Loucy (cell line): ENCODE data around the gene CHIT1.
A peak's percentile ranks its signal among the peaks of the same experiment; 100 is the strongest.
"Not testable (repeated sequence)": the region's sequence is repeated elsewhere in the genome, so short reads cannot be mapped to it uniquely, and the experiment has no call there.

Source experiments
- H2AFZ ChIP-seq: fragments of 200-600 bp; sonication (generic); 2 replicates; pipeline ENCODE4 v1.6.0; 2016; ENCODE audit warnings: antibody characterized with exemption, mild to moderate bottlenecking, low read length, moderate library complexity
- H3F3A ChIP-seq: fragments of 200-600 bp; 2 replicates; pipeline ENCODE4 v1.6.0; 2016; ENCODE audit warnings: antibody characterized with exemption, low read depth, mild to moderate bottlenecking
- H3K27me3 ChIP-seq: fragments of 200-600 bp; sonication (generic); 2 replicates; pipeline ENCODE4 v1.6.1; 2014; ENCODE audit warnings: low read length, mild to moderate bottlenecking; ENCODE audit not compliant: insufficient read depth, poor library complexity, severe bottlenecking
- H3K36me3 ChIP-seq: fragments of 200-600 bp; sonication (generic); 2 replicates; pipeline ENCODE4 v1.6.1; 2016; ENCODE audit warnings: low read length; ENCODE audit not compliant: insufficient read depth
- H3K4me1 ChIP-seq: fragments of 200-600 bp; sonication (generic); 2 replicates; pipeline ENCODE4 v1.5.1; 2014; ENCODE audit warnings: low read length, mild to moderate bottlenecking; ENCODE audit not compliant: insufficient read depth, poor library complexity, severe bottlenecking
- H3K4me2 ChIP-seq: fragments of 200-600 bp; sonication (generic); 2 replicates; pipeline ENCODE4 v1.6.0; 2014; ENCODE audit warnings: antibody characterized with exemption, low read length, low read depth, mild to moderate bottlenecking; ENCODE audit not compliant: poor library complexity, severe bottlenecking
- H3K4me3 ChIP-seq: fragments of 200-600 bp; sonication (generic); 2 replicates; pipeline ENCODE4 v1.5.1; 2014; ENCODE audit warnings: low read length, mild to moderate bottlenecking, mixed read lengths; ENCODE audit not compliant: poor library complexity, severe bottlenecking
- H3K79me2 ChIP-seq: fragments of 200-600 bp; sonication (generic); 2 replicates; pipeline ENCODE4 v1.6.1; 2014; ENCODE audit warnings: low read length; ENCODE audit not compliant: insufficient read depth
- H3K9ac ChIP-seq: fragments of 200-600 bp; sonication (generic); 2 replicates; pipeline ENCODE4 v1.6.0; 2014; ENCODE audit warnings: mild to moderate bottlenecking, low read depth, low read length, moderate library complexity; ENCODE audit not compliant: poor library complexity, severe bottlenecking
- H3K9me2 ChIP-seq: fragments of 200-600 bp; sonication (generic); replicated peaks from 2 replicates; pipeline ENCODE4 v1.6.1; 2016; ENCODE audit warnings: low read depth, low read length, mixed read lengths
- H3K9me3 ChIP-seq: fragments of 200-600 bp; sonication (generic); 2 replicates; pipeline ENCODE4 v1.6.1; 2014; ENCODE audit warnings: mild to moderate bottlenecking, antibody characterized with exemption, low read length, low read depth; ENCODE audit not compliant: insufficient read depth
- H4K20me1 ChIP-seq: fragments of 200-600 bp; sonication (generic); 2 replicates; pipeline ENCODE4 v1.6.0; 2014; ENCODE audit warnings: antibody characterized with exemption, low read length, mild to moderate bottlenecking; ENCODE audit not compliant: insufficient read depth, poor library complexity, severe bottlenecking
- EZH2phosphoT487 ChIP-seq: fragments of 200-600 bp; IDR thresholded peaks from 2 replicates; pipeline ENCODE4 v1.6.1; 2018; ENCODE audit warnings: antibody characterized with exemption, mild to moderate bottlenecking, moderate library complexity, borderline replicate concordance
- TF ChIP-seq, protein P1 (sequence below): fragments of 200-600 bp; sonication (generic); conservative IDR thresholded peaks from 2 replicates; pipeline ENCODE4 v1.5.1; 2014; ENCODE audit warnings: mild to moderate bottlenecking, antibody characterized with exemption, low read length

CHIT1 gene

DNA sequence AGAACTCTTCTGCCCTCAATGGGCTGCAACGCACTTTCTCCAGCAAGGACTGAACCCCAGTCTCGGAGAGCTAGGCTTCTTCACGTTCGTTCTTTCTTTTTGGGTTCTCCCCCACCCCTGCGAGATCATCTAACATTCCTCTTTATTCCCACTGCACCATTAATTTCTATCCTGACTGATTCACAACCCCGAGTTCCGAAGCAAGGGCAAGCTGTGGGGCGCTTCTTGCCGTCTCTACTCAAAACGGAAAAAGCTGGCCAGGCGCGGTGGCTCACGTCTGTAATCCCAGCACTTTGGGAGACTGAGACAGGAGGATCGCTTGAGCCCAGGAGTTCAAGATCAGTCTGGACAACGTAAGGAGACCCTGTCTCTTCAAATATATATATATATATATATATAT is 38.4 kb upstream of the CHIT1 start:
- H2AFZ ChIP-seq: peak overlapping the region; percentile 83; the same call in 1 of the 2 replicates
- H3K36me3 ChIP-seq: no peaks in the 10 kb centered on the region
- no peaks in the 10 kb centered on the region for H3K9me2 ChIP-seq
- H3K9me3 ChIP-seq: no peaks in the 10 kb centered on the region
- no peaks in the 10 kb centered on the region for H3K27me3 ChIP-seq
- H3K4me1 ChIP-seq: peaks cover 16% of the 10 kb centered on the region
- H3K4me3 ChIP-seq: peak overlapping the region; percentile 58
- H3K9ac ChIP-seq: peak overlapping the region; percentile 6
- H3K79me2 ChIP-seq: no peaks in the 10 kb centered on the region
- peak overlapping the region; percentile 52 for H3K4me2 ChIP-seq
- H4K20me1 ChIP-seq: no peaks in the 10 kb centered on the region
- no peak for TF ChIP-seq EZH2phosphoT487
- TF ChIP-seq, protein P1, sequence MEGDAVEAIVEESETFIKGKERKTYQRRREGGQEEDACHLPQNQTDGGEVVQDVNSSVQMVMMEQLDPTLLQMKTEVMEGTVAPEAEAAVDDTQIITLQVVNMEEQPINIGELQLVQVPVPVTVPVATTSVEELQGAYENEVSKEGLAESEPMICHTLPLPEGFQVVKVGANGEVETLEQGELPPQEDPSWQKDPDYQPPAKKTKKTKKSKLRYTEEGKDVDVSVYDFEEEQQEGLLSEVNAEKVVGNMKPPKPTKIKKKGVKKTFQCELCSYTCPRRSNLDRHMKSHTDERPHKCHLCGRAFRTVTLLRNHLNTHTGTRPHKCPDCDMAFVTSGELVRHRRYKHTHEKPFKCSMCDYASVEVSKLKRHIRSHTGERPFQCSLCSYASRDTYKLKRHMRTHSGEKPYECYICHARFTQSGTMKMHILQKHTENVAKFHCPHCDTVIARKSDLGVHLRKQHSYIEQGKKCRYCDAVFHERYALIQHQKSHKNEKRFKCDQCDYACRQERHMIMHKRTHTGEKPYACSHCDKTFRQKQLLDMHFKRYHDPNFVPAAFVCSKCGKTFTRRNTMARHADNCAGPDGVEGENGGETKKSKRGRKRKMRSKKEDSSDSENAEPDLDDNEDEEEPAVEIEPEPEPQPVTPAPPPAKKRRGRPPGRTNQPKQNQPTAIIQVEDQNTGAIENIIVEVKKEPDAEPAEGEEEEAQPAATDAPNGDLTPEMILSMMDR: no peak
- no peaks in the 10 kb centered on the region for H3F3A ChIP-seq

DNA sequence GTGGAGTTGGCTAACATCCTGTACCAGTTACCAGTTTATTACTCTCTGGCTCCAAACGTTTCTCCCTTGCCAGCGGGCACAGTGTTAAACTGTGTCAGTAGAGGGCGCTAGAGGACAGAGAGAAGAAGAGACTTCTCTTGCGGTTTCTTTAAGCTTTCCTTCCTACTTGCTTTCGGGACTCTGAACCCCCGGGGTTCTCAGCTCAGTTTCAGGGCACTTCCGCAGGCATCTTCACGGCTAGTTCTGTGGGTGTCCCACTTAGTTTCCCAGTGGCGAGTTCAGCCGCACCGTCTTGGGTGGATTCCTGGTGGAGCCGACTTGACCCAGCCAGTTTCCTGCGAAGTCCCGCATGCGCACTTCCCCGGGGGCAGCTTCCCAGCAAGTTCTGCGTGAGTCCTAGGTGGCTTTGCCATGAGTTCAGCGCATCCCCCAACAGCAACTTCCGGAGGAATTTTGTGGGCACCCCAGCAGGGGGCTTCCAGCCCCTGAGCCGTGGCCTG is 37.9 kb upstream of the CHIT1 start:
- Histone ChIP-seq H3K4me3 (peak overlapping the region; percentile 58), H3K4me1 (peaks cover 16% of the 10 kb centered on the region), H3K27me3 (no peaks in the 10 kb centered on the region), H3K9me3 (no peaks in the 10 kb centered on the region), H4K20me1 (no peaks in the 10 kb centered on the region), H3K9me2 (no peaks in the 10 kb centered on the region), H2AFZ (peak overlapping the region; percentile 83), H3K9ac (peak overlapping the region; percentile 6), H3F3A (no peaks in the 10 kb centered on the region), H3K4me2 (peak overlapping the region; percentile 52), H3K36me3 (no peaks in the 10 kb centered on the region), H3K79me2 (no peaks in the 10 kb centered on the region)
- TF ChIP-seq EZH2phosphoT487: no peak
- TF ChIP-seq, protein P1: peak; percentile 94

DNA sequence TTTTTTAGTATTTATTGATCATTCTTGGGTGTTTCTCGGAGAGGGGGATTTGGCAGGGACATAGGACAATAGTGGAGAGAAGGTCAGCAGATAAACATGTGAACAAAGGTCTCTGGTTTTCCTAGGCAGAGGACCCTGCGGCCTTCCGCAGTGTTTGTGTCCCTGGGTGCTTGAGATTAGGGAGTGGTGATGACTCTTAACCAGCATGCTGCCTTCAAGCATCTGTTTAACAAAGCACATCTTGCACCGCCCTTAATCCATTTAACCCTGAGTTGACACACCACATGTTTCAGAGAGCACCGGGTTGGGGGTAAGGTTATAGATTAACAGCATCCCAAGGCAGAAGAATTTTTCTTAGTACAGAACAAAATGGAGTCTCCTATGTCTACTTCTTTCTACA is 36.7 kb upstream of the CHIT1 start:
- peaks cover 13% of the 10 kb centered on the region for H3K4me1 ChIP-seq
- H3F3A ChIP-seq, H4K20me1 ChIP-seq, H2AFZ ChIP-seq, H3K9ac ChIP-seq, H3K4me2 ChIP-seq, H3K4me3 ChIP-seq, H3K27me3 ChIP-seq, H3K36me3 ChIP-seq, H3K9me3 ChIP-seq, H3K79me2 ChIP-seq, H3K9me2 ChIP-seq: not testable (repeated sequence)

DNA sequence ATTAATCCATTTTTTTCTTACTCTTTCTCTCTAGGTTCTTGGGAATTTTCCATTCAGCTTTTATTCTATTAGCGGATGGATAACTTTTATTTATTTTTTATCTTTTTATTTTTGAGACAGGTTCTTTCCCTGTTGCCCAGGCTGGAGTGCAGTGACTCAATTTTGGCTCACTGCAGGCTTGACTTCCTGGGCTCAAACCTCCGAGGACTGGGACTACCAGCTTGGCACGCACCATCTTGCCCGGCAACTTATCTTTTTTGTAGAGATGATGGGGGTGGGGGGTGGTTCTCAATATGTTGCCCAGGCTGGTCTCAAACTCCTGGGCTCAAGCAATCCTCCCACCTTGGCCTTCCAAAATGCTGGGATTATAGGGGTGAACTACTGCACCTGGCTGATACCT is 36.1 kb upstream of the CHIT1 start:
- Histone ChIP-seq H3K4me2 (no peak overlapping the region), H3F3A (no peaks in the 10 kb centered on the region), H2AFZ (no peak overlapping the region), H4K20me1 (no peaks in the 10 kb centered on the region), H3K9me3 (no peaks in the 10 kb centered on the region), H3K9ac (no peak overlapping the region), H3K9me2 (no peaks in the 10 kb centered on the region), H3K4me3 (no peak overlapping the region), H3K79me2 (no peaks in the 10 kb centered on the region), H3K27me3 (no peaks in the 10 kb centered on the region), H3K4me1 (peaks cover 13% of the 10 kb centered on the region), H3K36me3 (no peaks in the 10 kb centered on the region)
- TF ChIP-seq, protein P1: no peak
